Fibroblast of lung (primary cell): ENCODE data around the gene IGSF21. TPM values are rescaled to one million over a fixed set of nuclear protein-coding genes. Genes with fewer than 3 reads are reported as not detected.

Source experiments
- DNase-seq, 2 donors: peaks; one replicate each; pipeline versions ENCODE4 v3.0.0 to v3.0.0-alpha.2; 2010; ENCODE audit warnings: low read depth in 2 of 2
- H2AFZ ChIP-seq: 2 replicates; pipeline ENCODE4 v1.5.1; 2012; ENCODE audit warnings: low read length, control low read depth, inconsistent platforms
- H3K27ac ChIP-seq: 2 replicates; pipeline ENCODE4 v1.5.1; 2011; ENCODE audit warnings: low read length, control low read depth; ENCODE audit not compliant: insufficient read depth
- H3K27me3 ChIP-seq: 2 replicates; pipeline ENCODE4 v1.5.1; 2011; ENCODE audit warnings: mild to moderate bottlenecking, low read length; ENCODE audit not compliant: control insufficient read depth, insufficient read depth
- H3K36me3 ChIP-seq: 2 replicates; pipeline ENCODE4 v1.5.1; 2011; ENCODE audit warnings: low read length; ENCODE audit not compliant: control insufficient read depth, insufficient read depth
- H3K4me1 ChIP-seq: 2 replicates; pipeline ENCODE4 v1.5.1; 2011; ENCODE audit warnings: low read length; ENCODE audit not compliant: control insufficient read depth, insufficient read depth; ENCODE audit errors: extremely low read depth
- H3K4me2 ChIP-seq: 2 replicates; pipeline ENCODE4 v1.5.1; 2011; ENCODE audit warnings: low read length, control low read depth; ENCODE audit not compliant: insufficient read depth; ENCODE audit errors: extremely low read depth
- H3K4me3 ChIP-seq, 4 experiments: fragments of 200-600 bp in 1 of 4; sonication (generic) in 1 of 4; replicated peaks in 1 of 4; 2 replicates each; pipeline ENCODE4 v1.5.1; 2011 to 2016; ENCODE audit warnings: low read length in 4 of 4, low read depth in 3 of 4, mild to moderate bottlenecking in 3 of 4, control low read depth in 2 of 4, inconsistent platforms in 1 of 4, mixed read lengths in 1 of 4; ENCODE audit not compliant: insufficient read depth in 1 of 4; ENCODE audit errors: control extremely low read depth in 1 of 4
- H3K79me2 ChIP-seq: 2 replicates; pipeline ENCODE4 v1.5.1; 2012; ENCODE audit warnings: mild to moderate bottlenecking, low read length, inconsistent platforms; ENCODE audit not compliant: control insufficient read depth, insufficient read depth
- H3K9ac ChIP-seq: 2 replicates; pipeline ENCODE4 v1.5.1; 2011; ENCODE audit warnings: mild to moderate bottlenecking, low read length, control low read depth; ENCODE audit not compliant: insufficient read depth
- H3K9me3 ChIP-seq: 2 replicates; pipeline ENCODE4 v1.5.1; 2012; ENCODE audit warnings: low read depth, low read length; ENCODE audit not compliant: control insufficient read depth, insufficient read depth
- H4K20me1 ChIP-seq: 2 replicates; pipeline ENCODE4 v1.5.1; 2011; ENCODE audit warnings: low read length; ENCODE audit not compliant: control insufficient read depth, insufficient read depth; ENCODE audit errors: extremely low read depth
- CTCF ChIP-seq, 2 donors: IDR thresholded peaks in 1 of 2; conservative IDR thresholded peaks in 1 of 2; 1 replicate in 1 of 2; 2 replicates in 1 of 2; pipeline ENCODE4 v1.5.1; 2011 to 2012; ENCODE audit warnings: low read length in 2 of 2, control low read depth in 1 of 2, inconsistent platforms in 1 of 2, low read depth in 1 of 2, mild to moderate bottlenecking in 1 of 2
- EZH2 ChIP-seq: IDR thresholded peaks from 2 replicates; pipeline ENCODE4 v1.5.1; 2012; ENCODE audit warnings: low read length, control low read depth, mild to moderate bottlenecking; ENCODE audit errors: missing control alignments
- polyA plus RNA-seq, 2 donors: library from polyadenylated mRNA; depleted of rRNA in 1 of 2; stranded (reverse) in 1 of 2; unstranded in 1 of 2; fragments of >200 nt; gene quantifications; 2 replicates each; pipeline ENCODE4 v1.2.1, GENCODE V29; 2011 to 2012; ENCODE audit warnings: missing spikeins in 1 of 2
- total RNA-seq: library from RNA; depleted of rRNA; stranded (reverse); fragments of >200 nt; gene quantifications from 2 replicates; pipeline ENCODE4 v1.2.1, GENCODE V29; 2014

The IGSF21 gene
- total and polyA plus RNA-seq, 2 donors (not counting 1 experiment from before 2014, with no cell fraction given): not detected

GRCh38 chr1:18144916-18145647 lies 37.5 kb downstream of the IGSF21 start:
- H3K4me1 ChIP-seq: no peaks in the 10 kb centered on the region
- TF ChIP-seq CTCF (conservative IDR thresholded peaks at IDR 0.05 in 1 of 2, IDR thresholded peaks at IDR 0.05 in 1 of 2; ENCODE audit: low read depth in 1 of 2, low read length in 2 of 2): no peak
- no peak for TF ChIP-seq EZH2
- H3K79me2 ChIP-seq: no peaks in the 10 kb centered on the region
- H2AFZ ChIP-seq: no peak overlapping the region
- no peak overlapping the region for H3K9ac ChIP-seq
- no peak overlapping the region for H3K27ac ChIP-seq
- H4K20me1 ChIP-seq: no peaks in the 10 kb centered on the region
- no peaks in the 10 kb centered on the region for H3K36me3 ChIP-seq
- H3K4me3 ChIP-seq: no peak overlapping the region
- H3K4me2 ChIP-seq: no peak overlapping the region
- no peaks in the 10 kb centered on the region for H3K27me3 ChIP-seq
- no peak for DNase-seq
- H3K9me3 ChIP-seq: no peaks in the 10 kb centered on the region

DNA sequence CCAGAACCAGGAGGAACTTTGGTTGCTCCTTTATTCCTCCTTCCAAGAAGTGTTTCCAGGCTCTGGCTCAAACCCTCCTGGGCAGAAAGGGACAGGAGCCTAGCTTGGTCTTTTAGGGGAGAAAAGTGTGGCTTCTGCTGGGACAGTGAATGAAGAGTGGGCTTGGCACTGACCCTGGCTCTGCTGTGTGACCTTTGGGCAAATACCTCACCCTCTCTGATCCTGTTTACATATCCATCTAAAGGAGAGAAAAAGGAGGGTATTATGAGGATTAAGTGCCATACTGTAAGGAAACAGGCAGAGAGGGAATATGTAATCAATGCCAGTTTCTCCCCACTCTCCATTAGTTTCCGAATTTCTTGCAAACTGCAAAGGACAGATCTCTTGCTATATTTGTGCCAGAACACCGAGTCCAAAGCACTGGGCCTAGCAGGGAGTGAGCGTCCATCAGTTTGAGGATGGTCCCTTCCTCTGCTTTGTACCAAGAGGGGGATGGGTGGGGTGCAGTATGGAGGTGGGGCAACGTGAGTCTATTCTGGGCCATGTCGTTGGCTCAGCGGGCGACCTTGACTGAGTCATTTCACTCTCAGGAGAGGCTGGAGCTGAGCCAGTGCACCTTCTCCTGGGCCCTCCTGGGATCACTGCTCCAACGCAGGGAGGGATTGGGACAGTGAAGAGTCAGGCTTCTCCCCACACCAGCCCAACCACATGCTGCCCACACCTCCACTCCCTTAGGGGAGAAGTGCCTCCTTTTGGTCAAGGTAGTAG lies 38.4 kb downstream of the IGSF21 start:
- no peak for DNase-seq
- H3K79me2 ChIP-seq: no peaks in the 10 kb centered on the region
- H4K20me1 ChIP-seq: no peaks in the 10 kb centered on the region
- no peaks in the 10 kb centered on the region for H3K27me3 ChIP-seq
- H3K4me3 ChIP-seq: no peak overlapping the region
- H3K9me3 ChIP-seq: no peaks in the 10 kb centered on the region
- no peak overlapping the region for H3K4me2 ChIP-seq
- H3K36me3 ChIP-seq: no peaks in the 10 kb centered on the region
- H2AFZ ChIP-seq: no peak overlapping the region
- TF ChIP-seq EZH2: no peak
- no peak for TF ChIP-seq CTCF (conservative IDR thresholded peaks at IDR 0.05 in 1 of 2, IDR thresholded peaks at IDR 0.05 in 1 of 2; ENCODE audit: low read depth in 1 of 2, low read length in 2 of 2)
- no peak overlapping the region for H3K9ac ChIP-seq
- no peaks in the 10 kb centered on the region for H3K4me1 ChIP-seq
- no peak overlapping the region for H3K27ac ChIP-seq

GRCh38 chr1:18146886-18147285 lies 39.3 kb downstream of the IGSF21 start:
- Histone ChIP-seq H3K9ac (no peak overlapping the region), H3K27me3 (no peaks in the 10 kb centered on the region), H3K27ac (no peak overlapping the region), H2AFZ (no peak overlapping the region), H3K9me3 (no peaks in the 10 kb centered on the region), H3K4me1 (no peaks in the 10 kb centered on the region), H3K79me2 (no peaks in the 10 kb centered on the region), H3K36me3 (no peaks in the 10 kb centered on the region), H4K20me1 (no peaks in the 10 kb centered on the region), H3K4me3 (no peak overlapping the region), H3K4me2 (no peak overlapping the region)
- no peak for TF ChIP-seq CTCF (conservative IDR thresholded peaks at IDR 0.05 in 1 of 2, IDR thresholded peaks at IDR 0.05 in 1 of 2; ENCODE audit: low read depth in 1 of 2, low read length in 2 of 2)
- TF ChIP-seq EZH2: no peak
- DNase-seq: no peak
